SK-N-SH treated with all-trans-retinoic acid at 6 μM for 48 hours (cell line): ENCODE results near the gene HLF.

Source experiments
- ATAC-seq: fragments of 200-7000 bp; cut with Tn5 transposase; 3 replicates; pipeline ENCODE4 v1.9.1; 2020; ENCODE audit warnings: mild to moderate bottlenecking, moderate library complexity
- ARNTL ChIP-seq: fragments of 450-650 bp; formaldehyde crosslinking; IDR thresholded peaks from 2 replicates; pipeline ENCODE4 v1.5.0; 2020; ENCODE audit warnings: low read depth, mild to moderate bottlenecking, moderate library complexity, borderline replicate concordance
- BACH2 ChIP-seq: fragments of 250-450 bp; sonication (Bioruptor Pico); IDR thresholded peaks from 2 replicates; pipeline ENCODE4 v1.9.0; 2021; ENCODE audit warnings: mild to moderate bottlenecking, borderline replicate concordance
- CREB5 ChIP-seq: fragments of 250-450 bp; sonication (Bioruptor Pico); IDR thresholded peaks from 2 replicates; pipeline ENCODE4 v1.5.1; 2020; ENCODE audit warnings: low read depth, mild to moderate bottlenecking, moderate library complexity
- CSDC2 ChIP-seq: fragments of 250-450 bp; sonication (Bioruptor Pico); IDR thresholded peaks from 2 replicates; pipeline ENCODE4 v1.5.0; 2020; ENCODE audit warnings: mild to moderate bottlenecking, moderate library complexity
- ESRRG ChIP-seq: fragments of 250-450 bp; sonication (Bioruptor Pico); IDR thresholded peaks from 2 replicates; pipeline ENCODE4 v1.6.1; 2021; ENCODE audit warnings: mild to moderate bottlenecking
- ISL1 ChIP-seq: fragments of 250-450 bp; sonication (Bioruptor Pico); IDR thresholded peaks from 2 replicates; pipeline ENCODE4 v2.1.2; 2022; ENCODE audit warnings: mild to moderate bottlenecking, moderate library complexity
- OSR1 ChIP-seq: fragments of 250-450 bp; sonication (Bioruptor Pico); IDR thresholded peaks from 2 replicates; pipeline ENCODE4 v1.8.0; 2022; ENCODE audit warnings: moderate library complexity, mild to moderate bottlenecking, inconsistent platforms
- PATZ1 ChIP-seq: fragments of 250-450 bp; sonication (Bioruptor Pico); IDR thresholded peaks from 2 replicates; pipeline ENCODE4 v1.8.0; 2020; ENCODE audit warnings: mild to moderate bottlenecking, moderate library complexity, borderline replicate concordance
- POU6F1 ChIP-seq: fragments of 250-450 bp; sonication (Bioruptor Pico); IDR thresholded peaks from 2 replicates; pipeline ENCODE4 v1.8.0; 2021; ENCODE audit warnings: low read depth, mild to moderate bottlenecking, moderate library complexity, borderline replicate concordance
- PPARA ChIP-seq: fragments of 250-450 bp; sonication (Bioruptor Pico); IDR thresholded peaks from 2 replicates; pipeline ENCODE4 v1.5.0; 2020; ENCODE audit warnings: mild to moderate bottlenecking, borderline replicate concordance
- RARB ChIP-seq: fragments of 250-450 bp; sonication (Bioruptor Pico); IDR thresholded peaks from 2 replicates; pipeline ENCODE4 v1.8.0; 2021; ENCODE audit warnings: mild to moderate bottlenecking, moderate library complexity
- TCF4 ChIP-seq: fragments of 250-450 bp; sonication (Bioruptor Pico); IDR thresholded peaks from 2 replicates; pipeline ENCODE4 v1.8.0; 2021; ENCODE audit warnings: mild to moderate bottlenecking, moderate library complexity, borderline replicate concordance
- TOX ChIP-seq: fragments of 250-450 bp; sonication (Bioruptor Pico); IDR thresholded peaks from 2 replicates; pipeline ENCODE4 v1.8.0; 2021; ENCODE audit warnings: mild to moderate bottlenecking, moderate library complexity, borderline replicate concordance
- TSHZ2 ChIP-seq: fragments of 250-450 bp; sonication (Bioruptor Pico); IDR thresholded peaks from 2 replicates; pipeline ENCODE4 v1.5.0; 2020; ENCODE audit warnings: mild to moderate bottlenecking, moderate library complexity
- ZC3H10 ChIP-seq: fragments of 250-450 bp; sonication (Bioruptor Pico); IDR thresholded peaks from 2 replicates; pipeline ENCODE4 v1.5.1; 2021; ENCODE audit warnings: mild to moderate bottlenecking, moderate library complexity
- ZFP3 ChIP-seq: fragments of 250-450 bp; sonication (Bioruptor Pico); IDR thresholded peaks from 2 replicates; pipeline ENCODE4 v1.5.0; 2020; ENCODE audit warnings: mild to moderate bottlenecking, moderate library complexity
- ZFP30 ChIP-seq: fragments of 450-650 bp; formaldehyde crosslinking; IDR thresholded peaks from 2 replicates; pipeline ENCODE4 v1.5.0; 2022; ENCODE audit warnings: mild to moderate bottlenecking, moderate library complexity
- ZNF565 ChIP-seq: fragments of 450-650 bp; formaldehyde crosslinking; conservative IDR thresholded peaks from 2 replicates; pipeline ENCODE4 v1.5.0; 2020; ENCODE audit warnings: low read depth, mild to moderate bottlenecking, moderate library complexity
- ZNF70 ChIP-seq: fragments of 450-650 bp; formaldehyde crosslinking; IDR thresholded peaks from 2 replicates; pipeline ENCODE4 v1.5.0; 2020; ENCODE audit warnings: mild to moderate bottlenecking, moderate library complexity
- ZNF8 ChIP-seq: fragments of 450-650 bp; formaldehyde crosslinking; IDR thresholded peaks from 2 replicates; pipeline ENCODE4 v1.5.0; 2020; ENCODE audit warnings: mild to moderate bottlenecking, moderate library complexity

HLF gene

GRCh38 chr17:55294042-55294751 is 29.4 kb downstream of the HLF start:
- ATAC-seq = no peak

GRCh38 chr17:55295411-55296170 is 30.8 kb downstream of the HLF start:
- peak; percentile 94 for ATAC-seq
- TF ChIP-seq ZNF565 (CRISPR knock-in tag) = no peak
- TF ChIP-seq ZFP3 (CRISPR knock-in tag) = no peak
- no peak for TF ChIP-seq POU6F1 (CRISPR knock-in tag)
- no peak for TF ChIP-seq ZNF70
- TF ChIP-seq CSDC2 (CRISPR knock-in tag) = no peak
- TF ChIP-seq OSR1 (CRISPR knock-in tag) = no peak
- TF ChIP-seq ARNTL (CRISPR knock-in tag) = no peak

More at GRCh38 chr17:55294042-55294751, 29.4 kb downstream of the HLF start:
- no peak for TF ChIP-seq TSHZ2 (CRISPR knock-in tag)
- TF ChIP-seq POU6F1 (CRISPR knock-in tag) = no peak
- TF ChIP-seq ZC3H10 (CRISPR knock-in tag) = no peak
- no peak for TF ChIP-seq ZNF8
- TF ChIP-seq BACH2 = no peak
- TF ChIP-seq ZNF565 (CRISPR knock-in tag) = no peak
- no peak for TF ChIP-seq TCF4 (CRISPR knock-in tag)
- TF ChIP-seq ZFP30 = no peak
- TF ChIP-seq ISL1 (CRISPR knock-in tag) = no peak
- TF ChIP-seq ESRRG (CRISPR knock-in tag) = no peak
- no peak for TF ChIP-seq CSDC2 (CRISPR knock-in tag)
- no peak for TF ChIP-seq PPARA (CRISPR knock-in tag)
- TF ChIP-seq ZNF70 = no peak
- TF ChIP-seq RARB = no peak
- no peak for TF ChIP-seq PATZ1 (CRISPR knock-in tag)
- no peak for TF ChIP-seq ARNTL (CRISPR knock-in tag)
- TF ChIP-seq CREB5 (CRISPR knock-in tag) = no peak
- no peak for TF ChIP-seq TOX (CRISPR knock-in tag)
- TF ChIP-seq OSR1 (CRISPR knock-in tag) = no peak
